Esophagus muscularis mucosa (tissue), 4 donors: Measurements from ENCODE around the gene OLFM4. TPM values are rescaled to one million over a fixed set of nuclear protein-coding genes. Genes with fewer than 3 reads are reported as not detected.
A peak's percentile ranks its signal among the peaks of the same experiment; 100 is the strongest.

Experiments
- DNase-seq: peaks from one replicate; pipeline ENCODE4 v3.0.0-alpha.2; 2017; ENCODE audit errors: extremely low spot score
- H3K27ac ChIP-seq, 4 donors: fragments of 200-600 bp; sonication (generic); replicated peaks in 1 of 4; 1 replicate in 3 of 4; 2 replicates in 1 of 4; pipeline ENCODE4 v1.5.1; 2016 to 2019; ENCODE audit warnings: mild to moderate bottlenecking in 1 of 4
- H3K27me3 ChIP-seq, 4 donors: fragments of 200-600 bp; sonication (generic); one replicate each; pipeline versions ENCODE4 v1.5.1 to v1.6.0; 2016 to 2019
- H3K36me3 ChIP-seq, 4 donors: fragments of 200-600 bp; sonication (generic); one replicate each; pipeline ENCODE4 v1.5.1; 2016 to 2019
- H3K4me1 ChIP-seq, 4 donors: fragments of 200-600 bp; sonication (generic); one replicate each; pipeline ENCODE4 v1.5.1; 2016 to 2019
- H3K4me3 ChIP-seq, 4 donors: fragments of 200-600 bp; sonication (generic); 1 replicate in 2 of 4; 2 replicates in 2 of 4; pipeline ENCODE4 v1.5.1; 2016 to 2019; ENCODE audit warnings: mild to moderate bottlenecking in 4 of 4, moderate library complexity in 1 of 4
- H3K9me3 ChIP-seq, 4 donors: fragments of 200-600 bp; sonication (generic); 1 replicate in 3 of 4; 2 replicates in 1 of 4; pipeline ENCODE4 v1.5.1; 2016 to 2019
- CTCF ChIP-seq, 3 experiments: fragments of 200-600 bp in 2 of 3; fragments of 450-650 bp in 1 of 3; sonication (generic) in 2 of 3; IDR thresholded peaks; one replicate each; pipeline ENCODE4 v1.5.1; 2017 to 2019; ENCODE audit warnings: antibody characterized with exemption in 3 of 3, mild to moderate bottlenecking in 2 of 3, moderate library complexity in 1 of 3
- EP300 ChIP-seq: sonication (generic); formaldehyde crosslinking; IDR thresholded peaks from one replicate; pipeline ENCODE4 v1.6.1; 2017; ENCODE audit warnings: antibody characterized with exemption
- POLR2A ChIP-seq: fragments of 450-650 bp; IDR thresholded peaks from one replicate; pipeline ENCODE4 v1.6.1; 2017; ENCODE audit warnings: antibody characterized with exemption, moderate library complexity, mild to moderate bottlenecking, low read depth
- POLR2AphosphoS5 ChIP-seq, 2 donors: sonication (generic); formaldehyde crosslinking; IDR thresholded peaks; one replicate each; pipeline ENCODE4 v1.6.1; 2017; ENCODE audit warnings: antibody characterized with exemption in 2 of 2
- WGBS: methylation state at CpG from one replicate; pipeline ENCODE4 v1.1.5; 2018; 5-methylcytosine and 5-hydroxymethylcytosine counted together
- intact Hi-C: fragments of 100-400 bp; cut with DNase I; formaldehyde crosslinking; loops from one replicate; pipeline ENCODE4 v1.15.1; 2023
- total RNA-seq, 4 donors: library from RNA; depleted of rRNA; stranded (reverse); fragments of >200 nt; gene quantifications; one replicate each; pipeline versions ENCODE4 v1.1.0 to v1.2.1, GENCODE V29; 2016

The OLFM4 gene
- total RNA-seq, 4 donors from 2014 or later = under 0.01 to 0.66 (median 0.13) TPM; not detected in 1

- Histone ChIP-seq H3K36me3 (no peaks in the 10 kb centered on the region), H3K4me1 (no peaks in the 10 kb centered on the region), H3K27me3 (no peaks in the 10 kb centered on the region), H3K9me3 (no peaks in the 10 kb centered on the region), H3K4me3 (no peak overlapping the region), H3K27ac (no peak overlapping the region)
- TF ChIP-seq POLR2AphosphoS5 (IDR thresholded peaks at IDR 0.05) (no peak), CTCF (IDR thresholded peaks at IDR 0.05) (no peak), EP300 (no peak), POLR2A (no peak)
- DNase-seq = peak; percentile 77
- intact Hi-C loops = no loop called here
- WGBS = 89% methylated on average over 13 of the region's 13 CpGs
Observed at GRCh38 chr13:52991344-52992020, 37.1 kb upstream of the OLFM4 start.

DNA sequence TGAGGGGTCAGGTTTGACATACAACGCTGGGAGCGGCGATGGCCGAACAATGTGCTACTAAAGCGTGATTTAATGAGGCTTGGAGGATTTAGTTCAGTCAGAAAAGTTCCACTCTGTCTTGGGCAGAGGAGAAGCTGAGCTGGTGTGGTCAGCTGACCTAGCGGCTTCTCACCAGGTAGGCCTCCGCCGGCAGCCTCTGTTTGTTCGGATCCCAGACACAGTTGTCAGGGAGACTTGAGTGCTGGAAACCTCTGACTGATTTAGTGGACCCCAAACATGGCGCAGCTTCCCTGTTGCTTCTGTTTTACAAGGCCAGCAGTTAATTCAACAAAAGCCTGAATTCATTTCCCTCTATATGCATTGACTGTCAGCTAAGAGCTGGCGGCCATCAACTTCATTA is 36.5 kb upstream of the OLFM4 start:
- 96% methylated on average over 11 of the region's 11 CpGs for WGBS
- Histone ChIP-seq H3K9me3 (no peaks in the 10 kb centered on the region), H3K36me3 (no peaks in the 10 kb centered on the region), H3K4me1 (no peaks in the 10 kb centered on the region), H3K27ac (no peak overlapping the region), H3K27me3 (no peaks in the 10 kb centered on the region), H3K4me3 (no peak overlapping the region)
- DNase-seq = no peak
- intact Hi-C loops = no loop called here
- TF ChIP-seq EP300 (no peak), POLR2AphosphoS5 (IDR thresholded peaks at IDR 0.05) (no peak), CTCF (IDR thresholded peaks at IDR 0.05) (no peak), POLR2A (no peak)

DNA sequence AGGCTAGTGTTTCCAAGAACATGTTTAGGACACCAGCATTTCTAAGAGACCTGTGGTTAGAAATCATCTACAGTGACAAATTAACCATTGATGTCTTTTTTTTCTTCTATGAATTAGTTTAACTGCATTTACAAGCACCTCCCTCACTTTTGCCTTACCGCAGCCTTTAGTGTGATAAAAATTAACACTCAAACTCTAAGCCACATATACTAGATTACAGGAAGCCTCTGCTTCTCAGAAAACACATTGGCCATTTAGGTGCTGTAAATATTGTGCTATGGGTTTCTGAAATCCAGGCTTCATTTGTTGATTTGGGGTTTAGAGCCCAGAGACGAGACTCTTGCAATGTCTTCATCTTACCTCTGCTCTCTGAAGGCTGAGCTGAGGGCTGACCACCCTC is 34.6 kb upstream of the OLFM4 start:
- H3K36me3 ChIP-seq = no peaks in the 10 kb centered on the region
- H3K9me3 ChIP-seq = no peaks in the 10 kb centered on the region
- intact Hi-C loops = no loop called here
- TF ChIP-seq EP300 = no peak
- TF ChIP-seq POLR2A = no peak
- TF ChIP-seq CTCF (IDR thresholded peaks at IDR 0.05) = no peak
- no peak for TF ChIP-seq POLR2AphosphoS5 (IDR thresholded peaks at IDR 0.05)
- no peaks in the 10 kb centered on the region for H3K4me1 ChIP-seq
- no peak overlapping the region for H3K4me3 ChIP-seq
- H3K27ac ChIP-seq = no peak overlapping the region
- H3K27me3 ChIP-seq = no peaks in the 10 kb centered on the region
- DNase-seq = no peak
- WGBS = 74% methylated on average over 2 of the region's 2 CpGs

GRCh38 chr13:52994865-52995264 is 33.7 kb upstream of the OLFM4 start:
- H3K9me3 ChIP-seq = no peaks in the 10 kb centered on the region
- WGBS = 66% methylated on average over 1 of the region's 1 CpG

More at GRCh38 chr13:52994865-52995264, 33.7 kb upstream of the OLFM4 start:
- Histone ChIP-seq H3K27me3 (no peaks in the 10 kb centered on the region), H3K27ac (no peak overlapping the region), H3K4me3 (no peak overlapping the region), H3K4me1 (no peaks in the 10 kb centered on the region), H3K36me3 (no peaks in the 10 kb centered on the region)
- TF ChIP-seq POLR2AphosphoS5 (IDR thresholded peaks at IDR 0.05) (no peak), CTCF (IDR thresholded peaks at IDR 0.05) (no peak), POLR2A (no peak), EP300 (no peak)
- DNase-seq = no peak
- intact Hi-C loops = no loop called here
